RWPE2 (cell line): ENCODE data around the gene MDH2.
"Not testable (repeated sequence)": the region's sequence is repeated elsewhere in the genome, so short reads cannot be mapped to it uniquely, and the experiment has no call there.

Experiments used
- ATAC-seq: fragments of 200-7000 bp; cut with Tn5 transposase; 3 replicates; pipeline ENCODE4 v1.9.1; 2021; ENCODE audit warnings: low read depth
- DNase-seq: peaks from one replicate; pipeline ENCODE4 v3.0.0-alpha.2; 2020; ENCODE audit warnings: low spot score
- H3K27ac ChIP-seq: fragments of 450-650 bp; 2 replicates; pipeline ENCODE4 v1.5.1; 2017; ENCODE audit warnings: mild to moderate bottlenecking; ENCODE audit not compliant: poor library complexity, severe bottlenecking
- H3K27me3 ChIP-seq: fragments of 250-450 bp; sonication (Bioruptor Pico); 2 replicates; pipeline ENCODE4 v1.5.1; 2021; ENCODE audit warnings: mild to moderate bottlenecking, moderate library complexity; ENCODE audit not compliant: insufficient read depth, poor library complexity, severe bottlenecking
- H3K36me3 ChIP-seq: fragments of 250-450 bp; sonication (Bioruptor Pico); 2 replicates; pipeline ENCODE4 v1.5.1; 2020; ENCODE audit warnings: low read depth, mild to moderate bottlenecking, moderate library complexity
- H3K4me1 ChIP-seq: fragments of 250-450 bp; sonication (Bioruptor Pico); 2 replicates; pipeline ENCODE4 v1.5.1; 2021; ENCODE audit warnings: mild to moderate bottlenecking, moderate library complexity; ENCODE audit not compliant: insufficient read depth, poor library complexity, severe bottlenecking
- H3K4me3 ChIP-seq: fragments of 250-450 bp; sonication (Bioruptor Pico); 2 replicates; pipeline ENCODE4 v1.5.1; 2021; ENCODE audit warnings: mild to moderate bottlenecking, moderate library complexity; ENCODE audit not compliant: severe bottlenecking
- H3K9me3 ChIP-seq: fragments of 250-450 bp; sonication (Bioruptor Pico); 2 replicates; pipeline ENCODE4 v1.5.1; 2021; ENCODE audit warnings: mild to moderate bottlenecking, moderate library complexity; ENCODE audit not compliant: severe bottlenecking
- TF ChIP-seq, protein P1 (sequence below): fragments of 450-650 bp; IDR thresholded peaks from one replicate; pipeline ENCODE4 v1.5.1; 2017; ENCODE audit warnings: mild to moderate bottlenecking, moderate library complexity; ENCODE audit not compliant: poor library complexity, severe bottlenecking

Gene MDH2

DNA sequence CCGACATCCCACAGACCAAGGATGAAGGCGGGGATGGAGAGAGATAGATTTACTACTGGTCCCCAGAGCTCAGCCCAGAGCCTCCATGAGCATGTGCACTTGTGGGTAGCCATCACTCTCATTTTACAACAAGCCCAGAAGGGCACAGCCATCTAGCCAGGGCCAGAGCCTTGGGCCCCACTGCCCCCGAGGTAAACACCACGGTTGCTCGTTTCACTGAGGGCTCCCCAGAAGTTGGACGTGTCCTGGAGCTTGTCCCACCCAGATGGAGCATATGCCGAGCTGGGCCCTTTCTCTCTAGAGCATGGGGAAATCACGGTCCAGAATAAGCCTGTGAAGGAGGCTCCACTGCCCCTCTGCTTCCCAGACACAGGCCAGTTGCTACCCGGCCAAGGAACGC is 44.6 kb upstream of the MDH2 start:
- no peaks in the 10 kb centered on the region for H3K4me1 ChIP-seq
- H3K27me3 ChIP-seq: no peaks in the 10 kb centered on the region
- no peak overlapping the region for H3K4me3 ChIP-seq
- peaks cover 11% of the 10 kb centered on the region for H3K36me3 ChIP-seq
- ATAC-seq (no peak), DNase-seq (peak; percentile 16)
- H3K9me3 ChIP-seq: no peaks in the 10 kb centered on the region
- TF ChIP-seq, protein P1, sequence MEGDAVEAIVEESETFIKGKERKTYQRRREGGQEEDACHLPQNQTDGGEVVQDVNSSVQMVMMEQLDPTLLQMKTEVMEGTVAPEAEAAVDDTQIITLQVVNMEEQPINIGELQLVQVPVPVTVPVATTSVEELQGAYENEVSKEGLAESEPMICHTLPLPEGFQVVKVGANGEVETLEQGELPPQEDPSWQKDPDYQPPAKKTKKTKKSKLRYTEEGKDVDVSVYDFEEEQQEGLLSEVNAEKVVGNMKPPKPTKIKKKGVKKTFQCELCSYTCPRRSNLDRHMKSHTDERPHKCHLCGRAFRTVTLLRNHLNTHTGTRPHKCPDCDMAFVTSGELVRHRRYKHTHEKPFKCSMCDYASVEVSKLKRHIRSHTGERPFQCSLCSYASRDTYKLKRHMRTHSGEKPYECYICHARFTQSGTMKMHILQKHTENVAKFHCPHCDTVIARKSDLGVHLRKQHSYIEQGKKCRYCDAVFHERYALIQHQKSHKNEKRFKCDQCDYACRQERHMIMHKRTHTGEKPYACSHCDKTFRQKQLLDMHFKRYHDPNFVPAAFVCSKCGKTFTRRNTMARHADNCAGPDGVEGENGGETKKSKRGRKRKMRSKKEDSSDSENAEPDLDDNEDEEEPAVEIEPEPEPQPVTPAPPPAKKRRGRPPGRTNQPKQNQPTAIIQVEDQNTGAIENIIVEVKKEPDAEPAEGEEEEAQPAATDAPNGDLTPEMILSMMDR: no peak
- no peak overlapping the region for H3K27ac ChIP-seq

DNA sequence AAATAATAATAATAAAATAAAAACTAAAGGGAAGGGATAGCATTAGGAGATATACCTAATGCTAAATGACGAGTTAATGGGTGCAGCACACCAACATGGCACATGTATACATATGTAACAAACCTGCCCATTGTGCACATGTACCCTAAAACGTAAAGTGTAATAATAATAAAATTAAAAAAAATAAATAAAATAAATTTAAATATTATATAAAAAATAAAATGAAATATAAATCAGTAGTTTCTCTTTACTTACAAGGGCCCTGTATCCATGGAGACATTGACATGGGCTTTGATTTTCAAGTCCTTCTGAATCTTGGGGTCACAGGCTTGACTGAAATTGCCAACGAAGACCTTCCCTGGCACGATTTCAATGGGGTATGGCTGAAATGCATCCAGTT is 42.9 kb upstream of the MDH2 start:
- H3K4me1 ChIP-seq, ATAC-seq, DNase-seq, H3K27me3 ChIP-seq, H3K9me3 ChIP-seq, H3K27ac ChIP-seq, H3K36me3 ChIP-seq, H3K4me3 ChIP-seq: not testable (repeated sequence)

GRCh38 chr7:76008156-76008687 is 39.7 kb upstream of the MDH2 start:
- no peaks in the 10 kb centered on the region for H3K4me1 ChIP-seq
- no peak for DNase-seq
- no peak overlapping the region for H3K4me3 ChIP-seq
- H3K9me3 ChIP-seq: no peaks in the 10 kb centered on the region
- H3K36me3 ChIP-seq: peaks cover 5% of the 10 kb centered on the region; the same call in 1 of the 2 replicates
- TF ChIP-seq, protein P1: no peak
- no peak overlapping the region for H3K27ac ChIP-seq
- no peaks in the 10 kb centered on the region for H3K27me3 ChIP-seq
- ATAC-seq: no peak

DNA sequence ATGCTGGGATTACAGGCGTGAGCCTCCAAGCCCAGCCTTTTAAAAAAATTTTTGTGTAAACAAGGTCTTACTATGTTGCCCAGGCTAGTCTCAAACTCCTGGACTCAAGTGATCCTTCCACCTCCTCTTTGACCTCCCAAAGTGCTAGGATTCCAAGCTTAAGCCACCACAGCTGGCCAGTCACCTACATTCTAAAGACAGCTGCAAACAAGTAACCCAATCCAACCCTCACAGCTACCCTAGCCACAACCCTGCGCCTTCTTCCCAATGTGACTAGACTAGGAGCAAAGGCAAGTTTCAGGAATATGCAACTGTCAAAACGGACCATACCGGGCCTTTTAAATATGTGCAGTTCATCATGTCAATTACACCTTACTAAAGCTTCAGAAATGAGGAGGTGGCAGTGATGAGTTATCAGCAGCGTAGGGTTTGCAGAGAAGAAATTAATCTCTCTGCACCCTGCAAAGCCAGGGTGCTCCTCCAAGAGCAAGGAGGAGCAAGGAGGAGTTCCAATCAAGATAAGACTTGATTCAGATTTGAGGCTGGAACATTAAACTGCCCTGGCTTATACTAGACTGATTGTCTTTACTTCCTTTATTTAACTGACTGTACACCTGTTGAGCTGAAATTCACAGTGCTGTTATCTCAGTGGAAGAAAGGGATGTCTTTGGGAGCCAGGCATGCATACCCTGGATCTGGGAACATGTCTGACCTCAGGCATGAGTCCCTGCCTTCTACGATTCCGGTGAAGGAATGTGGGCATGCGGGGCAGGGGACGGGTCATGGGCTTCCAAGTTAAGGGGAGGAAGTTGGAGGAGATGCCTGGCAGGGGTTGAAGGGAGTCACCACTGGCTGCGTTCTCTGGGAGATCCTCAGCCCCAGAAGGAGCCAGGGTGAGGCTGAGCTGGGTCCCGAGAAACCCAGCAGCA is 38.0 kb upstream of the MDH2 start:
- Histone ChIP-seq H3K4me1 (no peaks in the 10 kb centered on the region), H3K4me3 (no peak overlapping the region), H3K27me3 (no peaks in the 10 kb centered on the region), H3K27ac (no peak overlapping the region), H3K9me3 (no peaks in the 10 kb centered on the region), H3K36me3 (no peaks in the 10 kb centered on the region)
- DNase-seq (no peak), ATAC-seq (no peak; the same call in 2 of the 3 replicates)
- TF ChIP-seq, protein P1: no peak

DNA sequence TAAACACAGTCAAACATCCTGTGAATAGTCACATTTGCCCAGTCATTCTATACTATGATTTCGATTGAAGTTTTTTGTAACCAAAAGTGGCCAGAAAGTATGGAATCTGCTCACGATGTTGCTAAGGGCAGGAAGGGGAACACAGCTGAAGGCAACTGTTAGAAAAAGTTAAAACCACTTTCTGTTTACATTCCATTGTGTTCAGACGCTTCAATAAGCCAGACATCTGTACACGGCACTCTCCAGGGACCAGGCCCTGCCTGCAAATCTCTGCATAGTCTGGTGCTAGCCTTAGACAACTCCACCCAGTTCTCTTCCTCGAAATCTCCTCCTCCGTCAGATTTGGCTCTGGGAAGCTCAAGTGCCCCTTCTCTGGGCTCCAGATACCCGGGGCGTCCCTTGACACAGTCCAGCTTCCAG is 36.5 kb upstream of the MDH2 start:
- Histone ChIP-seq H3K27me3 (no peaks in the 10 kb centered on the region), H3K27ac (no peak overlapping the region), H3K4me3 (no peak overlapping the region), H3K4me1 (no peaks in the 10 kb centered on the region), H3K9me3 (no peaks in the 10 kb centered on the region), H3K36me3 (peaks cover 4% of the 10 kb centered on the region; the same call in 1 of the 2 replicates)
- ATAC-seq: no peak
- TF ChIP-seq, protein P1: no peak
- DNase-seq: no peak
